HG03066 (cell line): ENCODE data around the gene ZMAT5.
"Not testable (repeated sequence)": the region's sequence is repeated elsewhere in the genome, so short reads cannot be mapped to it uniquely, and the experiment has no call there.

Source experiments
- ATAC-seq: cut with Tn5 transposase; IDR thresholded peaks from one replicate; pipeline ENCODE4 v1.9.1; 2021; ENCODE audit warnings: low read depth; ENCODE audit not compliant: unreplicated experiment

The ZMAT5 gene

DNA sequence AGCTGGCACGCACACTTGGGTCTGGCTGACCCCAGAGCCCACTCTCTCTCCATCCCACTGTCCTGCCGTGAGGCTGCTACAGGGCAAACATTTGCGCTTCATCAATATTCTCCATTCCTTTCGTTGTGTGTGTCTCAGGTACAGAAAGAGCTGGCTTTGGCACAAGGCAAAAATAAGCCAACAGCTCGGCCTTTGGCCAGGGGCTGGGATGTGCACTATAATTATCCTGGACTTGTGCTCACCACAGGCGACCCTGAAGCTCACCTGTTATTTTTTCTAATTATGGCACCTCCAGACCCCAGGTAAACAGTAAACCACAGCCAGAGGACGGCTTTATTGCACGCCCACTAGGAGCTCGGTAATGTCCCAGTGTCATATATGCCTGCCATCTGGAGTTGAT lies 10.9 kb downstream of the ZMAT5 start:
- ATAC-seq = no peak

DNA sequence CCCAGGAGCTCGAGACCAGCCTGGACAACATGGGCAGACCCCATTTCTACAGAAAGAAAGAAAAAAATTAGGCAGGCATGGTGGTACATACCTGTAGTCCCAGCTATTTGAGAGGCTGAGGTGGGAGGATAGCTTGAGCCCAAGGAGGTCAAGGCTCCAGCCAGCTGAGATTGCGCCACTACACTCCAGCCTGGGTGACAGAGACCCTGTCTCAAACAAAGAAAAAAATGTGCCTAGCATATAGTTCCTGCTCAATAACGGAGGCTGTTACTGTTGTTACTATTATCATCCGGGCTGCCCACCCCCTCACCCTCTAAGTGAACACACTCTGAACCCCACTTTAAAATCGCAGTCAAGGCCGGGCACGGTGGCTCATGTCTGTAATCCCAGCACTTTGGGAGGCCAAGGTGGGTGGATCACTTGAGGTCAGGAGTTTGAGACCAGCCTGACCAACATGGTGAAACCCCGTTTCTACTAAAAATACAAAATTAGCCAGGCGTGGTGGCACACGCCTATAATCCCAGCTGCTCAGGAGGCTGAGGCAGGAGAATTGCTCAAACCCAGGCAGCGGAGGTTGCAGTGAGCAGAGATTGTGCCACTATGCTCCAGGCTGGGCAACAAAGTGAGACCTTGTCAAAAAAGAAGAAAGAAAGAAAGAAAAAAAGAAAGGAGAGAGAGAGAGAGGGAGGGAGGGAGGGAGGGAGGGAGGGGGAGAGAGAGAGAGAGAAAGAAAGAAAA lies 12.0 kb downstream of the ZMAT5 start:
- ATAC-seq = not testable (repeated sequence)

DNA sequence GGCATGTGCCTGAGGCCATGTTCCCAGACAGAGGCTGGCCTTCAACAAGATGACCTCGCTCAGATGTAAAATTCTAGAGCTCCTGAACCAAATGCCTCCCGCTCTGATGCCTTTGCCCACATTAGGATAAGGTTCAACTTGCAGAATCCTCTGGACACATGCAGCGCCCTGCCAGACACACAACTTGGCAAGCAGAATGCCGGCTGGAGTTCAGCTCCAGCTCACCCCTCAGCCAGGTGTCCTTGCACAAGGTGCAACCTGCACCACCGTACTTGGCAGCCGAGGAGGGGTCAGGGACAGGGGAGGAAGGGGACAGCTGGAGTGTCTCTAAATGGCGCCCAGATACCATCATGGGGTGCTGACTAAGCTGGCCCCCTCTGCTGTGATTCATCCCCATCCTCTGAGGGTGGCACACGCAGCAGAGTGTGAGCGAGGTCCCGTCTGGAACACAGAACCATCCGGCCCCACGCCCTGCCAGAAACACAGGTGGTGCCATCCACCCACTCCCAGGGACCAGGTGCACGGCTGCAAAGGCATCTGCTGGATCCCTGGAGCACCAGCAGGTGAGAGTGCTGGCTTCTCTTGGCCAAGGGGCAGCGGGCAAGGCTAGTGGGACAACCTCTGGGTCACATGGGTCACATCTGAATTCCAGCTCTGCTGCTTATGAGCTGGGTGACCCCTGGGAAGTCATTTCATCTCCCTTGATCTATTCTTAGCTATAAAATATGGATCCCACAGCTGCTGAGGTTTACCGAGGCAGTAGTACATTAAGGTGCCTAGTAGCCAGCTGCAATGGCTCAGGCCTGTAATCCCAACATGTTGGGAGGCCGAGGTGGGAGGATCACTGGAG lies 12.8 kb downstream of the ZMAT5 start:
- ATAC-seq = no peak

DNA sequence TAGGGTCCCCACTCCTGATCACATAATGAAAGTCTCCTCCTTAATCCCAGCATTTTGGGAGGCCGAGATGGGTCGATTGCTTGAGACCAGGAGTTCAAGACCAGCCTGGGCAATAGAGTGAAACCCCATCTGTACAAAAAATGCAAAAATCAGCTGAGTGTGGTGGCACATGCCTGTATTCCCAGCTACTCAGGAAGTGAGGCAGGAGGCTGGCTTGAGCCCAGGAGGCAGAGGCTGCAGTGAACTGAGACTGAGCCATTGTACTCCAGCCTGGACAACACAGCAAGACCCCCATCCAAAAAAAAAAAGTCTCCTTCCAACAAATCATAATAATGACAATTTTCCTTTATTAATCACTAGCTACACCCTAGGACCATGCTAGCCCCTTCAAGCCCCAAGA lies 15.1 kb downstream of the ZMAT5 start:
- no peak for ATAC-seq

DNA sequence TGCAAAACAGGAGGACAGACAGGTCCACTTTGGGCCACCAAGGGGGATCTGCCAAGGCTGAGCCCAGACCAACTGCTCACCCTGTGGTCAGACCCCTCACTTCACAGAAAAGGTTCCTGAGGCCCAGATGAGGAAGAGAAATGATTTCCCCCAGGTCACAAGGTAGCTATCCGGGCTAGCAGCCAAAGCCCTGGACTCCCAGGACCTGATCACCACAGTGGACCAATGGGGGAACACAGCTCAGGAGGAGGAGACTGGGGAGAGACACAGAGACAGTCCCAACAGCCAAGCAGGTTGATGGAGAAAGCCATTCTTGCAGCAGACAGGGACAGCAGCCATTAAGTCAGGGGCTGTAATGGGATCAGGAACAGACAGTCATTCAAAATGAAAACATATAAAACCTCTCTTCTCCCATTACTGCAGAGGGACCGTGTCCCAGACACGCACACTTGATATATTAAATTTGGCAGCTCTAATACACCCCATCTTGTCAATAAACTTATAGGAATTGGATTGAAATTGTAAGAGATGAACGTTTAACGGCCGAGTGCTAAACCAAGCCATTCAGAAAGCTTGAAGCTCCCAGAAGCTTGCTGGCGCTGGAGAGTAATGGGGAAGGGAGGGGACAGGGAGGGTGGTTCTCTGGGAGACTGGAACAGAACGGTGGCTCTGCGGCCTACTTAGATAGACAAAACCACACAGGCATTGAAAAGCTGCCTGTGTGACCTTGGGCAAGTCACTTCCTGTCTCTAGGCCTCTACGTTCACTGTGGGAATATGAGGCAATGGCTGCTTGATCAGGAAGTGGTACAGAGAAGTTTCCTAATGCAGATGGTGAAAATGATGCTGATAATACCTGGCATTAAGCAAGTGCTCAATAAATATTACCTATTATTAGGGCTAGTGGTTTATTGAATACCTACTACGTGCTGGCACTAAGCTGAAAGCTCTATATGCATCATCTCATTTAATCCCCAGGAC lies 16.0 kb downstream of the ZMAT5 start:
- no peak for ATAC-seq

DNA sequence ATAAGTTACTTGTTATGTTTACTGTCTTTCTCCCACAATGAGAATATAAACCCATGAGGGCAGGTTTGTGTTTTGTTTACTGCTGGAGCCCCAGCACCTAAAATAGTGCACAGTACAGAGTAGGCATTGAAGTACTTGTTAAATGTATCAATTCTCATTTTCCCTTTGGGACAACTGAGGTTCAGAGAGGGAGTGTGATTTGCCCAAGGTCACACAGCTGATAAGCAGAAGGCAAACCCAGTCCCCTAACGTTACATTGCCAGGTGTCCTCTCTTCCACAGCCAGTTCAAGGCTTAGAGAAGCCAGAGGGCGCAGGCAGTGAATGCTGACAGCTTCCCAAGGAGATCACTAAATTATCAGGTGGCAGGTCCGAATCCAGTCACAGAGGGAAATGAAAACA lies 16.8 kb downstream of the ZMAT5 start:
- no peak for ATAC-seq

DNA sequence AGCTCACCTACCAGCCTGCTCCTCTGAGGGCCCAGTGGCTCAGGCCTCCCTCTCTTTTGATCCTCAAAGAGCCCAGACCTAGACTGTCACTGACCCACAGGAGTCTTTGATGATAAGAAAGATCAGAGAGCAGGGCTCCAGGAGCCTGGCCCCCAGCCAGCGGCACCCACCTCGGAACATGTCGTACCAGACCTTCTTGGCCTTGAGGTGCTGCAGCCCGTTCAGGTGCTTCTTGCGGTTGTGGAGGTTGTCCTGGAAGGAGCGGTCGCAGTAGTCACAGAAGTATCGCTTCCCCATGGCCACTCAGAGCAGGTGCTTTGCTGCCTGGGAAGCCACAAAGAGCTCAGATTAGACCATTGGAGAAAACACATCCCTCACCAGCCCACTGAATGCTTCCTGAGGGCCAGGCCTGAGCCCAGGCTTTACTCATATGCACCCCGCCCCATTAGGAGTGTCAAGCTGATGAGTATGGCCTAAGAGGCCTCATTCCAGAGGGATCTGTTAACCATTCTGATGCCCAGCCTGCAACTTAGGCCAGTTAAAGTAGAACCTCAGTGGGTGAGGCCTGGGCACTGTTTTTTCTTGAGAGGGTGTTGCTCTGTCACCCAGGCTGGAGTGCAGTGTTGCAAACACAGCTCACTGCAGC lies 18.4 kb downstream of the ZMAT5 start:
- no peak for ATAC-seq

DNA sequence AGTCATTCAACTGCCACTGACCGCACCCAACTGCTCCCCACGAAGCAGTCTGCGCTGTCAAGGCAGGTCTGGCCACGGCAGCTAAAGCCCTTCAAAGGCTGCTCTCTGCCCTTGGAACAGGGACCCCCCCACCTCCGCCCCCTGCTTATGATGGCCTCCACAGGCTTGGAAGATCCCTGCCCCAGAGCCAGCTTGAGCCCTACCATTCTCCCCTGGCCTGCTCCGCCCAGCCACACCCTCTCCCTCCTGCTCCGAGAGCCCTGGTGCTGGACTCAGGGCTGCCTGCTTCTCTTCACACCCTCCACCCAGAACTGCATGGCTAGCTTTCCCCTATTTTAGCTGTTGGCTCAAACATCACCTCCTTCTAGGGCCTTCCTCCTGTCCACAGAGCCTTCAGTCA lies 19.0 kb downstream of the ZMAT5 start:
- no peak for ATAC-seq

DNA sequence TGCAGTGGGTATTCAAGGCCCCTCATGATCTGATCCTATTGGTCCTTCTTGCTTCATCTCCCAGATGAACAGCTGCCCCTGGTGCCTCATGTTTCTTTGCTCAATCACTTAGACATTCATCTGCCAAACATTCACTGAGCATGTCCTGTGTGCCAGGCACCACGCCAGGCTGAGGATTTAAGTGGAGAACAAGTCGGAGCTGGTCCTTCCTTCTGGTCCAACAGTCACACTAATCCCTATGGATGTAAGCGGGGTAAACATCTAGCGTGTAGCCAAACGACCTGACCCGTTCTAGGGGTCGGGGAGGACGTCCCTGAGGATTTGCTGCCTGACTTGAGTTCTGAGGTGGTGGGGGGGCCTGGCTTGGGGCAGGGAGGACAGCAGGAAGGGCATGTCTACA lies 21.9 kb downstream of the ZMAT5 start:
- no peak for ATAC-seq

DNA sequence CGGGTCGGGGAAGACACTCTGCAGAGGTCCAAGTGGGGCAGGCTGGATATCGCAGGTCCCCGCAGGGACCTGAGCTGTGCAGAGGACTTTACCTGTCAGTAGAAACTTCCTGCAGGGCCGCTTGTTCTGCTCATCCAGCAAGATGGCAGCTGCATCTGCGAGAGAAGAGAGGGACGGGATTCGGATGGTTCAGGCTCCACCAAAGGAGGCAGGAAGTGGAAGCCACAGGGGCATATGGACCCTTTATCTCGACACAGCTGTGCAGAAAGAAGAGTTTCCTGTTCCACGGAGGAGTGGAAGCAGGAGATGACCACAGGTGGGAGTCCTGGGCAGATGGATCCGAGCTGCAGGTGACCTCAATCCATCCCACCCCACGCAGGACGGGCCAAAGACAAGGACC lies 24.5 kb downstream of the ZMAT5 start:
- ATAC-seq = no peak

DNA sequence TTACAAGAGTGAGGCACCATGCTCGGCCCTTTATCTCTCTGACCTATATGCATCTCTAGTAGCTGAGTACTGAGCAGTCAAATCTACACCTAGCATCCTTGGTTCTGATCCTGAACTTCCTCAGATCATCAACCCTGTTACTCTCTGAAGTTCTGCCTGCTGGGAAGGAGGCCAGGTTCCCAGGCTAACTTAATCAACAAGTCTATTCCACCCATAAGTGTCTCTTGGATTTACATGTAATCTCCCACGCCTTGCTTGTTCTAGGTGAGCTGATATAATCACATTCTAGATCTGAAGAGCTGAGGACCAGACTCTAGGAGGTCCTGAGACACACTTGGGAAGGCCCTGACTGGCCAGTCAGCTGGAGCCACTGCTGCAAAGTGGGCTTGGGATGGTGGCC lies 24.9 kb downstream of the ZMAT5 start:
- no peak for ATAC-seq

DNA sequence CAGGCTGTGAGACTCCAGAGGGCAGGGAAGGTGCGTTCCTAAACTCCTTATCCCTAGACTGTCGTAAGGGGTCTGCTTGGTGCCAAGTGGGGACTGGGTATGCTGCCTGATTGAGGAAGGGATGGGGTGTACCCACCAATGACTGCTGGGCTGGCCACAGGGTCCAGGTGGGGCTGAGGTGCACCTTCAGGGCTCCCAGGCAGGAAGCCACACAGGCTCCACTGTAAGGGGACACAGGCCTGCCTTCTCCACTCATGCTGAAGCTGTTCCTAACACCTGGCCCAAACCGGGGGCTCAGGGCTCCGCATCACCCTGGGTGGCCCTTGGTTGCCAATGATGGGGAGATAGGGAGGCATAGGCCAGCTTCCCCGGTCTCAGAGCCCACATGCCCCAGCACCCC lies 26.6 kb downstream of the ZMAT5 start:
- ATAC-seq = no peak

DNA sequence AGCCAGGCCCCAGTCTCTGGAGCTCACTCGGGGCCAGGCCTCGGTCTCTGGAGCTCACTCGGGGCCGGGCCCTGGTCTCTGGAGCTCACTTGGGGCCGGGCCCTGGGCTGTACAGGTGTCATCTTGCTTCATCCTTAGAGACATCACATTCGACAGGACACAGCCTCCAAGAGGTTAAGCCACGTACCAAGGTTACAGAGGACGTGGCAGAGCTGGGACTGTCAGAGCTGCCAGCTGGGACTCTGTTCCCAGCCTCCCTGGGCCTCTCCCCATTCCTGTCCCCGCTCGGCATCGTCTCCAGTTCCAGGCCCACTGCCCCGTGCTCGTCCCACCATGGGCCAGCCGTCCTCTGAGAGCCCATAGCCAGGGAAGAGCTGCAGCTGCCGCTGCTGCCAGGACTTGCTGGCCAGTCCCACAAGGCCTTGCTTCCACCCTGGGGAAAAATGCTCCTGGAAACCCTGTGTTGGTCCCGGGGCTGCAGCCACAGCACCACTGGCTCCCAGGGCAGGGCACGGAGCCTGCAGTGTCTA lies 27.4 kb downstream of the ZMAT5 start:
- ATAC-seq = no peak

DNA sequence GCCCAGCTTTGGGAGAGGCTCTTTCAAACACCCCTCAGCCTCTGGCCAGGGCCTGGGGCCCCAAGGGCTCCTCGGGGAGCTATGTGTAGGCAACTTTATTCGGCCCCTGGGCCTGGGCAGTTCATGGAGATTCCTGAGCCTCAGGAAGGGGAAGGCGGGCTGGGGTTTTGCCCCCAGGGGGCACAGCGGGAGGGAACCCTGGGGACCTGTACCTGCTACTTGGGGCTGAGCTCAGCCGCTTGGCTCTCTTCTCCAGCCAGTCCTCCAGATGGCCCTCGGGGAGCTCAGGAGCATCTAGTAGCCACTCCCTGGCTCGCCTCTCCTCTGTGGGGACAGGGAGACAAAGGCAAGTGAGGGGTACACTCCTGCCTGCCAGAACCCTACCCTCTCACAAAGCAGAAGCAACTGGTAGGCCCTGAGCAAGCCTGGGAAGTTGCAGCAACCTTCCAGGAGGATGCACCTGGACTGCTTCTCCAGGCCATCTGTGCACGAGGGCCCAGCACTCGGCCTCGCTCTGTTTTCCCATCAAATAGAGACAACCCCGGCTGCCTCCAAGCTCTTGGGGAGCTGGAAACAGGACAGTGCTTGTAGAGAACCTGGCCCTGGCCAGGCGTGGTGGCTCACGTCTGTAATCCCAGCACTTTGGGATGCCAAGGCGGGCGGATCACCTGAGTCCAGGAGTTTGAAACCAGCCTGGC lies 28.5 kb downstream of the ZMAT5 start:
- ATAC-seq = no peak

DNA sequence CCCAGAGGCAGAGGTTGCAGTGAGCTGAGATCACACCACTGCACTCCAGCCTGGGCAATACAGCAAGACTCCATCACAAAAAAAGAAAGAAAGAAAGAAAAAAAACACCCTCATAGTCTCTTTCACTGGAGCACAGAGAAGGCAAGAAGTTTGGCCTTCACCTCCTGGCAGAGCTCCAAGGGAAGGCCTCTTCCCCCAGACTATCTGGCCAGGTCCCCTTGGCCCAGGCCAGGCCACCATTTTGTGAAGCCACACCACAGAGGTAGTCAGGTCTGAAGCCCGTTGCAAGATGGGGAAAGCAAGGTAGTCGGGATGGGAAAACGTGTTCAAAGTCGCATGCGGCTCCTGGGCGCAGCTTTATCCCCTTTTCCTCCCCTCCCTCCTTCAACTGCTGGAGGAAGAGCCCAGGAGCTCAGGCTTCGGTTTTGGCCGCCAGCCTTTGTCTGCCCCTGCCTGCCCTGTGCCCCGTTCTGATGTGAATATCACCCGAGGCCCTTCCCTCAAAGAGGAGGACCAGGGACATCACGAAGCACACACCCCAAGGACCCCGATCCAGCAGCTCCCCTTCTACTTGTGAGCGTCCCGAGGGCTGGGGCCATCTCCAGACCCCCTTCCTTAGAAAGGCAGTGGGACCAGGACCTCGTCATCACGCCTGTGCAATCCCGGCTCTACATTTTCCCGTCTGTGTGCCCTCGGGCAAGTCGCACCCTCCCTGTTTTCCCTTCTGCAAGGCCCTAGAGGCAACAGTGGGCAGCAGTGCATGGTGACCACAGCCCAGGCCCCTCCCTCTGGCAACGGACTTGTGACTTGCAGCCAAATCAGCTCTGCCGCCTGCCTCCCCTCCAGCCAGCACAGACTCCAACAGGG lies 29.3 kb downstream of the ZMAT5 start:
- ATAC-seq = no peak

DNA sequence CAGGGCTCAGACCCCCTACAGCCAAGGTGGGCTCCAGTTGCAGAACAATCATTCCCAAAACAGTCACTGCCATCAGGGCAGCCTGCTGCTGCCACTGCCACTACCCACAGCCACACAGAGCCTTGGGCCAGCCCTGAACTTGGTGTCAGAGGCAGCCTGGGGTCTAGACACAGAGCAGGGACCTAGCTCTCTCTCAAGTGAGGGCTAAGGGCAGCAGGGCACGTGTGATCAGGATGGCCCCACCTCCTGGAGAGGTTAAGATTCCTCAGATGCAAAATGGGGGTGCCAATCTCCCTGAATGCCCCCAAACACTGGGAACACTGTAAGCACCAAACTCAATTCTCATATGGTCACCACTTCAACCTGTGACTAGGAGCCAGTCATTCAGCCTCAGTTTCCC lies 31.4 kb downstream of the ZMAT5 start:
- no peak for ATAC-seq

DNA sequence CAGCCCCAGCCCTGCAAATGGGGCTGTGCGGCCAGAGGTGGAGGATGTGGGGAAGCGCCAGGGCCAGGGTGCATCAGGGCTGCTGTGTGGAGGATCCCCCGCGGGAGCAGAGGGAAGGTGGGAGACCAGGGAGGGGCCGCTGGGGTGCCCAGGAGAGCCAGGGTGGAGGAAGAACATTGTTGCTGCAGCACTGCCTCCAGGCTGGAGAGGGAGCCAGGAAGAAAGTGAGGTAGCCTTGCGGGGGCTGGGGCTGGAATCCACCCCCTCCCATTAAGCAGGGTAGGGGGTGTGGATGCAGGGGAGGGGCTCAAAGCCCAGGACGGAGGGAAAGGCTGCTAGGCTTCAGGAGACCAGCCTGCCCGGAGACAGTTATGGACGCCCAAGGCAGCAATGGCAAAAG lies 32.0 kb downstream of the ZMAT5 start:
- no peak for ATAC-seq

DNA sequence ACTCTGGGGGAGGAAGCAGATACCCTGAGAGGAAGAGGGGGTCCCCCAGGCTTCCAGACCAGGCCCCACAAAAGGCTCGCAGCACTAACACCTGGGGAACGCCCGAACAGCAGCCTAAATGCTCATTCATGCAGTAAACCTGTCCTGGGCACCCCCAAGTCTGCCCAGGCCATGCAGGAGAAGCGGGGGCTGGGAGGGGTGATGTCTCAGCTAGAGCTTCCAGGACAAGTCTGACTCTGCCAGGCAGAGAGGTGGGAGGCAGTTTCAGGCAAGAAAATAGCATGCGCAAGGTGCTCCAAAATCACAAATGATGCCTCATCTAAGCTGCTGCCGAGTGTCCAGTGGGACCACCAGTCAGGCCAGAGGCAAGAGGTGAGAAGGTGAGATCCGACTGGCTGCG lies 32.4 kb downstream of the ZMAT5 start:
- ATAC-seq = no peak
